ENCODE data around the gene IMP3.

The IMP3 gene

DNA sequence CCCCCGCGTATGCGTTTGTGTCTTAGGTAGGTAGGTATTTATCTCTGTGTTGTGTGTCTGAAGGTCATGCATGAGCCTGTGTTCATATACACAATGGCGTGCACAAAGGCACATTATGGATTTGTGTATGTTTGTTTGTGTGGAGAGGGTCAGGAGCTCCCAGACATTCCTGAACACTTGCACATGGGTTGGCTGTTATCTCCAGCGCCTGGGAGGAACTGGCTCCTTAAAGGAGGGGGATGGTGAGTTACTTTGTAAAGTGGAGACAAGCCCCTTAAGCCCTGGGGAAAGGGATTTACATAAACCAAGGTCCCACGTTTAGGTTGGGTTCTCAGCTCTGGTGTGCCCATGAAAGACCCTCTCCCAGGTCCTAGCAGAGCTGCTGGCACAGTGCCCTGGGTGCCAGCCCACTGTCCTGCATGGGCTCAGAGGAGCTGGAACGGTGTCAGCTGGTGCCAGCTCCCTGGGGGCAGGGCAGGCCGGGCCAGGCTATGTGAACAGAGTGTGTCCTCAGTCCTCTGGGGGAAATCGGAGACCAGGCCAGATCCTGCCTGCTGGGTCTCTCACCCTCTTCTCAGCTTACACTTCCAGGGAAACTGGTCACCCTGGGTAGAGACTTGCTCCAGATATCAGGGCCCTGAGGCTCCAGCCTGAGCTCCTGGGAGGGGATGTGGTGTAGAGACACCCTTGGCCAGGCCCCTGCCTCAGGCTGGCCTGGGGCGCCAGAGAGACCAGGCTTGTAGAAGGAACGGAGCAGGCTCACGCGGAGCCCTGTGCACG, 32.8 kb upstream of the IMP3 start:
- DNase-seq: no peak

DNA sequence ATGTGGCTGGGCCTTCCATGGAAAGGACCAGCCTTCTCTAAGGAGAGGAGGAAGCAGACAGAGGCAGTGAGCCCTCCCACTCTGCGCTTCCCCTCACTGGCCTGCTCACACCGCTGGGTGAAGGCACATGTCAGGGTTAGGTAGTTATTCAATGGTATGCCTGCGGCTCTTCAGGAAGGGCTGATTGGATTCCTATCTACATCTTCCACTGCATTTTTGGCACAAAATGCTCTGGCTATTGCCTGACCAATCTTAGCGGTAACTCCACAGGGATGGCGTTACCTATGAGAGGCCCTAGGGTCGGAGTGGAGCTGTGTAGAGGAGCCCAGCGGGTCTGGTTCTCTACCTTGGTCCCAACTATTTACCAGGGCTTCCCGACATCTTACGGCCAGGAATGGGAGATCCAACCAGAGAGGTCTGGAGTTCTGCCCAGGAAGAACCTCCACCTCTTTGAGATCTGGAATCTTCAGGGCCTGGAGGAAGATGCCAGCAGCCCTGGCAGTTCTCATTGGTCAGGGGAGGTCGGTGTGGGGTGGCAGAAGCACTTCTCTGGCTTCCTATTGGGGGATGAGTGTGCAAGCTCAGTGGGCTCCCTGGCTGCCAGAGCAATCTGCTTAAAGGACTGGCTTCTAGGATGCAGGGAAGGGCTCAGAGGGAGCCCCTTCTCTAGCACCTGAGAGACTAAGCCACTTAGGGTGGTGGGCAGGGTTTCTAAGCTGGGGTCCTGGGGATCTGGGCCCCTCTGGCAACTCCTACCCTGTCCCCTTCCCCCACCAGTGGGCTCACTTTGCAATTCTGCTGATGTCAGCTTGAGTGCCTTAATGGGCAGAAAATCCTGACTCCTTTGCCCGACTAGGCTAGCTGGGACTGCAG, 31.9 kb upstream of the IMP3 start:
- DNase-seq: no peak

DNA sequence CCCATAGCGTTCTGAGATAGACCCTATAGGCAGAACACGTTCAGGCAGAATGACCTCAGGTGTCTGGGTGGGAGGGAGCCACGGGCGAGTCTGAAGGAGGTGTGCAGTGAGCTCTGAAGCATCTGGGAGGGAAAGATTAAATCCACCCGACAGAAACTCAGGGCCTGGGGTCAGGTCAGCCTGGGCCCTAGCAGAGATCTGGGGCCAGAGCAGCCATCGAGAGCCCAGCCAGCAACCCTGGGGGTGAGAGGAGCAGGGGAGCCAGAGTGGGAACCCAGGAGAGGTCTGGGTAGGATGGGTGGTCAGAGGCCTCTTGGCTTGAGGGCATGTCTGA, 29.8 kb upstream of the IMP3 start:
- no peak for DNase-seq

- DNase-seq: no peak
Measured at GRCh38 chr15:75669191-75669878, 29.3 kb upstream of the IMP3 start.

GRCh38 chr15:75666823-75667501, 26.9 kb upstream of the IMP3 start:
- no peak for DNase-seq

DNA sequence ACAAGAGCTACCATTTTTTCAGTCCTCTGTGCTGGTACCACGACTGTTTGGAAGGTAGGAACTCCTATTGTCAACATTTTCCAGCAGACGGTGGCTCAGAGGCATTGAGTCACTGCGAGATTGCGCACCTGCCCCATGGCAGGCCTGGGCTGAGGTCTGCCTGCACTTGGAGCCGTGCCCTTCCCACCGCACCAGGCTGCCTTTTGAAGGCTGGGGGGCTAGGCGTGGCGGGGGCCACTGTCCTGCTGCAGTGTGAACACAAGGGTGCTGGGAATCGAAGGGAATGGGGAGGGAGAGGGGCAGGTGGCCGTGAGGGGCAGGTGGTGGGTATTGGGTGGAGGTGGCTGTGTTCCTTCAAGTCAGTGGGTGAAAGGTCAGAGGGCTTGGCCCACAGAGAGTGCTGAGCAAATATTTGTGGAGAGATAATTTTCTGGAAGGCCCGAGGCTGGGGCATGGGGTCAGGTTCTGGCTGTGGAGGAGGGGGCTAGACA, 24.0 kb upstream of the IMP3 start:
- no peak for DNase-seq

DNA sequence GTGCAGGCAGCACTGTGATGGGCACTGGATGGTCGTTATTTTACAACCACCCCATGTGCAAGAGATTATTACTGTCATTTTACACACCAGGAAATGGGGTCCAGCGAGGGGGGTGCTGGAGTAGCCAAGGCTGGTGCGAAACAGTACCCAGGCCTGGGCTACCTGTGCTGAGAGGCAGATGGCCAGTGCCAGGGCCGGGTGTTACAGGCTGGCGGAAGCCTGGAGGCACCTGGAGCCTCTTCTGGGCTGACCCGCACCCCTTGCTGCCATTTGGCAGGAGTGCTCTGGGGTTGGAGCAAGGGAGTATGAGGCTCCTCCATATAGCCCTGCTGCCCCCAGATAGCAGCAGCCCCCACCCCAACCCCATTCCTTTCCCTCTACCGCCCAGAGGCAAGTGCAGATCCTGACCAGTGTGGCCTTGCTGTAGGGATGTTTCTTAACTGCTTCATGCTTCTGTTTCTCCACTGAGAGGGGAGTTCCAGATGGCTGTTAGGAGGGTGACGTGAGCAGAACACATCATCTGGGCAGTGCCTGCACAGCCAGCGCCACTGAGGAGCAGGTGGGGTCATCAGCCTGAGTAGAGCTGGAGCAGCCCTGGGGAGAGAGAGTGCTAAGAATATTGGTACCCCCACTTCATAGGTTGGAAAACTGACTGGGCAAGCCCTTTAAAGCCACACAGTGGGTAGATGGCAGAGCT, 22.9 kb upstream of the IMP3 start:
- no peak for DNase-seq

- no peak for DNase-seq
Measured at GRCh38 chr15:75661756-75662140, 21.7 kb upstream of the IMP3 start.

DNA sequence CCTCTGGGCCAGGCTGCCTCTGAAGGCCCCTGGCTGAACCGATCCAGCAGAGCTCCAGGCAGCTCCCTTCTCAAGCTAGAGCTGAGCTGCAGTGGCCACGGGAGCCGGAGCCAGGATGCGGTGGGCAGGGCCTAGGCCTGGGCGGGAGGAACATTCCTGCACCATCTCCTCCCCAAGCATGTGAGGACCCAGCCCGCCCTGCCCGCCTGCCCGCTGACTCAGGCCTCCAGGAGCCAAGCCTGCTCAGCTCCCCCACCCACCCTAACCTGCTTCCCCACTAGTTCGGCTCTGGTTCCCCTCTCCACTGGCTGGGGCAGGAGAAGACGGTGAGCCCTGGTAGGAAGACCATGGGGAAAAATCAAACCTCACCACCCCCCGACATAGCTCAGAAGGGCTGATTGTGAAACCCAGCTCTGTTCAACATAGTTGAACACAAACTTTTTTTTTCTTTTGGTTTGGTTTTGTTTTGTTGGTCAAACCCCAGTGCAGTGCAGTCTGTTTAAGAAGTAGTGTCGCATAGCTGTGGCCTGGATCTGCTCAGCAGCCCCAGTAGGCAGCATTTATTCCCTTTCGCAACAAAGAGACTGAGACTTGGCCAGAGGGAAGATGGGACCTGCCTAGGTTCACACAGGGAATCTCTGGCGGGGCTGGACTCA, 21.2 kb upstream of the IMP3 start:
- DNase-seq: no peak

DNA sequence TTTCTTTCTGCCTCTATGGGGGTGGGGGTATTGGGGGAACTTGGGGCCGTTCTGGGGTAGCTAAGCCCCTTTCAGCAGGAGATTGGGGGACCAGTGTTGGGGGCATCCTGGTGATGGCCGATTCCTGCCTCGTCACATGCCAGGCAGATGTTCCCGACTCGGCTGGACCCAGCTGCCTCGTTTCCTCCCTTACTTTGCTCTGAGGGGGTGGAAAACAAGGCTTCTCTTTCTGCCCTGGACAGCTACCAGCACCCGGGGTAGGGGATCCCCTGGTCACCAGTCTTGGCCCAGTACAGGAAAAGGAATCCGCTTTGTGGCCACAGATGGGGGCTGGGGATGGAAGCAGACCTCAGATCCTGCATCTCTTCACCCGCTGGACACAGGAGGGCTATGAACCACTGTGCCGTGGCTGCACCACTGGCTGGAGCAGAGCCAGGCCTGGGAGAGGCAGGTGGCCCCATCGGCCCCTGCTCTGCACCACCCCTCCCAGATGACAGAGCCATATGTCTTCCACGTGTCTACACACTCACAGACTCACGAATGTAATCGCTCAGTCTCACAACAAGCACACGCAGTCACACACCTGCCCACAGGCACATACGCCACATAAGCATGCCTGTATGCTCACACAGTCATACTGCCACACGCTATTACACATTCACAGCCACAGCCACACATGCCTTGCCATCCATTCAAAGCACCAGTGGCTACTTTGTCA, 20.1 kb upstream of the IMP3 start:
- DNase-seq: no peak

- no peak for DNase-seq
Measured at GRCh38 chr15:75659141-75659771, 19.2 kb upstream of the IMP3 start.

DNA sequence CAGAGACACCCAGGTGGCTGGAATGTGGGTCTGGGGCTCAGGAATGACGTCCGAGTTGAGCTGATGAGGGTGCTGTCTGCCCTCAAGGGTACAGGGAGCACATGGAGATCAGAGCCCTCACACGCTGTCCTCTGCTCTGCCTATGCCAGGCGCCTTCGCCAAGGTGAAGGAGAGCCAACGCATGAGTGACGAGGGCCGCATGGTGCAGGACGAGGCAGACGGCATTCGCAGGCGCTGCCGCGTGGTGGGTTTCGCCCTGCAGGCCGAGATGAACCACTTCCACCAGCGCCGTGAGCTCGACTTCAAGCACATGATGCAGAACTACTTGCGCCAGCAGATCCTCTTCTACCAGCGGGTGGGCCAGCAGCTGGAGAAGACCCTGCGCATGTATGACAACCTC, 16.8 kb upstream of the IMP3 start:
- DNase-seq: no peak

DNA sequence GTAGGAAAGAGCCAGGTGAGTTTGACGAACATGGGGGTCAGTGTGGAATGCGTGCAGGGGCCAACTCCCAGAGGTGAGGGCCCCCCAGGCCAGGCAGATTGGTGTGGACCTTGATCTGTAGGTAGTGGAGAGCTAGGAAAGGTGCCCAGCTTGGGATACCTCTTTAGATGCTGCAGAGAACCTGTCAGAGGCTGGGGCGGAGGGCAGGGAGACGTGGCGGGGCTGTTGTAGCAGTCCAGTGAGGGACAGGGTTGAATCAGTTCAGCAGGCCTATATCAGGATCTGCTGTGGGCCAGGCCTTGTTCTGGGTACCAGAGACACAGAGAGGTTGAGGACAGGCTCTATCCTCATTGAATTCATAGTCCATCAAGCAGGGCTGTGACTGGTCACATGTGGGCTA, 16.3 kb upstream of the IMP3 start:
- DNase-seq: no peak

GRCh38 chr15:75655931-75656330, 15.9 kb upstream of the IMP3 start:
- no peak for DNase-seq

GRCh38 chr15:75654201-75654907, 14.3 kb upstream of the IMP3 start:
- DNase-seq: no peak

- DNase-seq: no peak
Measured at GRCh38 chr15:75653347-75653913, 13.4 kb upstream of the IMP3 start.

- DNase-seq: no peak
Measured at GRCh38 chr15:75651810-75652543, 12.0 kb upstream of the IMP3 start.

- DNase-seq: no peak
Measured at GRCh38 chr15:75650908-75651809, 11.1 kb upstream of the IMP3 start.
